GM18907 (cell line): ENCODE results near the gene TUSC2.

Experiments used
- ATAC-seq: cut with Tn5 transposase; IDR thresholded peaks from one replicate; pipeline ENCODE4 v1.9.1; 2021; ENCODE audit warnings: mild to moderate bottlenecking, moderate library complexity; ENCODE audit not compliant: unreplicated experiment

The TUSC2 gene

GRCh38 chr3:50276762-50277101 lies 51.3 kb downstream of the TUSC2 start:
- no peak for ATAC-seq

- no peak for ATAC-seq
Observed at GRCh38 chr3:50275996-50276761, 51.8 kb downstream of the TUSC2 start.

- ATAC-seq: no peak
Observed at GRCh38 chr3:50275141-50275995, 52.7 kb downstream of the TUSC2 start.
